ENCODE data around the gene CDON. TPM values are rescaled to one million over a fixed set of nuclear protein-coding genes. Genes with fewer than 3 reads are reported as not detected.
"Not testable (repeated sequence)": the region's sequence is repeated elsewhere in the genome, so short reads cannot be mapped to it uniquely, and the experiment has no call there.

Gene CDON
- total and polyA plus RNA-seq, 2 donors (not counting 3 experiments of a cell fraction or from before 2014, with no cell fraction given), result 1.6 to 3.8 TPM

GRCh38 chr11:126029237-126029636, 33.4 kb downstream of the CDON start:
- no peaks in the 10 kb centered on the region for H3K36me3 ChIP-seq (ENCODE audit: control insufficient read depth in 2 of 2, extremely low read depth in 1 of 2, insufficient read depth in 2 of 2, low read length in 2 of 2)
- no peak for FAIRE-seq
- H3K9ac ChIP-seq (replicated peaks; ENCODE audit: extremely low read depth, insufficient read depth, low read length), result no peak overlapping the region
- H3K4me2 ChIP-seq (ENCODE audit: insufficient read depth, low read length), result no peak overlapping the region
- H3K27ac ChIP-seq (ENCODE audit: insufficient read depth, low read depth, low read length), result no peak overlapping the region
- dilution Hi-C loops (cut with MboI; ENCODE audit: extremely low pct_ligation_motif_present, low sequenced_read_pairs), result no loop called here
- TF ChIP-seq MYC (IDR thresholded peaks at IDR 0.05; ENCODE audit: low read depth, low read length) (no peak), FOS (IDR thresholded peaks at IDR 0.05; ENCODE audit: borderline replicate concordance, insufficient read depth, low read length) (no peak), EZH2 (IDR thresholded peaks at IDR 0.05; ENCODE audit: borderline replicate concordance, low read depth, low read length, severe bottlenecking) (no peak), JUN (IDR thresholded peaks at IDR 0.05; ENCODE audit: borderline replicate concordance, insufficient read depth, insufficient read length, low read depth) (no peak), POLR2A (IDR thresholded peaks at IDR 0.05; ENCODE audit: low read depth, low read length) (no peak)
- BruUV-seq (replicated peaks), result no TSS peak
- H3K79me2 ChIP-seq (ENCODE audit: control insufficient read depth, insufficient read depth, low read length), result no peaks in the 10 kb centered on the region
- DNase-seq (ENCODE audit: low read depth, low spot score), result no peak
- H3K4me1 ChIP-seq (ENCODE audit: control insufficient read depth, extremely low read depth, insufficient read depth, low read length), result no peaks in the 10 kb centered on the region
- ChIA-PET CTCF (no interaction called here), POLR2A (no interaction called here)
- intact Hi-C loops (cut with micrococcal nuclease), result no loop called here
- no peaks in the 10 kb centered on the region for H3K9me1 ChIP-seq (replicated peaks; ENCODE audit: control insufficient read depth, extremely low read depth, insufficient read depth, low read length)
- H3K4me3 ChIP-seq (replicated peaks in 1 of 3; ENCODE audit: insufficient read depth in 1 of 3, low read depth in 1 of 3, low read length in 3 of 3), result no peak overlapping the region
- H2AFZ ChIP-seq (ENCODE audit: low read depth, low read length), result no peak overlapping the region
- H3K27me3 ChIP-seq (ENCODE audit: control insufficient read depth in 2 of 2, insufficient read depth in 2 of 2, low read length in 2 of 2), result peaks cover 0 to 3% of the 10 kb centered on the region in 2 experiments
- no peaks in the 10 kb centered on the region for H4K20me1 ChIP-seq (replicated peaks; ENCODE audit: control insufficient read depth, extremely low read depth, insufficient read depth, low read length)
- H3K9me3 ChIP-seq (replicated peaks; ENCODE audit: control insufficient read depth, insufficient read depth, low read length), result no peaks in the 10 kb centered on the region

DNA sequence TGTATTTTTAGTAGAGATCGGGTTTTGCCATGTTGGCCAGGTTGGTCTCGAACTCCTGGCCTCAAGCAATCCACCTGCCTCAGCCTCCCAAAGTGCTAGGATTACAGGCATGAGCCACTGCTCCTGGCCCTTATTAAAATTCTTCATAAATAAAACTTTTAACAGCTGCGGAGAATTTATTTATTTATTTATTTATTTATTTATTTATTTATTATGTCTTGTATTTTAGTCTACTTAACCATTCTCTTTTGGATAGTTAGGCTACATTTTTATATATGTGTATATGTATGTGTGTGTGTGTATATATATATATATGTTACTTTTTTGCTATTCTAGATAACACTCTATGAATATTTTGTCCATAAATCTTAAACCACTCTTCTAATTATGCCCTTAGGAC, 34.1 kb downstream of the CDON start:
- H4K20me1 ChIP-seq (replicated peaks; ENCODE audit: control insufficient read depth, extremely low read depth, insufficient read depth, low read length); H3K27ac ChIP-seq (ENCODE audit: insufficient read depth, low read depth, low read length); FAIRE-seq; H3K4me3 ChIP-seq (replicated peaks in 1 of 3; ENCODE audit: insufficient read depth in 1 of 3, low read depth in 1 of 3, low read length in 3 of 3); POLR2A ChIA-PET; H3K4me2 ChIP-seq (ENCODE audit: insufficient read depth, low read length); dilution Hi-C loops (cut with MboI; ENCODE audit: extremely low pct_ligation_motif_present, low sequenced_read_pairs); CTCF ChIA-PET; H3K4me1 ChIP-seq (ENCODE audit: control insufficient read depth, extremely low read depth, insufficient read depth, low read length); H2AFZ ChIP-seq (ENCODE audit: low read depth, low read length); H3K79me2 ChIP-seq (ENCODE audit: control insufficient read depth, insufficient read depth, low read length); DNase-seq (ENCODE audit: low read depth, low spot score); intact Hi-C loops (cut with micrococcal nuclease); H3K36me3 ChIP-seq (ENCODE audit: control insufficient read depth in 2 of 2, extremely low read depth in 1 of 2, insufficient read depth in 2 of 2, low read length in 2 of 2); H3K9me1 ChIP-seq (replicated peaks; ENCODE audit: control insufficient read depth, extremely low read depth, insufficient read depth, low read length); H3K9me3 ChIP-seq (replicated peaks; ENCODE audit: control insufficient read depth, insufficient read depth, low read length); H3K9ac ChIP-seq (replicated peaks; ENCODE audit: extremely low read depth, insufficient read depth, low read length); BruUV-seq (replicated peaks); H3K27me3 ChIP-seq (ENCODE audit: control insufficient read depth in 2 of 2, insufficient read depth in 2 of 2, low read length in 2 of 2): not testable (repeated sequence)
